Measurements from ENCODE around the gene BABAM1. TPM values are rescaled to one million over a fixed set of nuclear protein-coding genes. Genes with fewer than 3 reads are reported as not detected.
A peak's percentile ranks its signal among the peaks of the same experiment; 100 is the strongest.

The BABAM1 gene
- polyA plus RNA-seq, 3 donors, result 76.9 to 106 (median 90.3) TPM

DNA sequence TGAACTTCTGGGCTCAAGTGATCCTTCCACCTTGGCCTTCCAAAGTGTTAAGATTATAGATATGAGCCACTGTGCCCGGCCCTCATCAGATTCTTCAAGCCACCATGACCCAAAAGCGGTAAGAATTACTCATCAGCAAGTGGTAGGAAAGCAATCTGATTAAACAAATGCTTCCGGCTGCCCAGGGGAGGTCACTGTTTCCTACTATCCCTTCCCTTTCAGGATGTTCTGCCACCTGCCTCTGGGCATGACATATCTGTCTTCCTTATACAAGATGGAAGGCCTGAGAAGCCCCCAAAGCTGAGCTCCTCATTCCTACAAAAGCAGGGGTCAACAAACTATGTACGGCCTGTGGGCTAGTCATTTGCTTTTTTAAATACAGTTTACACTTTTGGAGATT, 29.0 kb downstream of the BABAM1 start:
- Histone ChIP-seq H4K20me1 (ENCODE audit: insufficient read depth, low read length) (peaks cover 2% of the 10 kb centered on the region), H3K9ac (ENCODE audit: insufficient read depth, low read length, poor library complexity, severe bottlenecking) (no peak overlapping the region), H3K4me2 (replicated peaks; ENCODE audit: extremely low read depth, low read length, poor library complexity, severe bottlenecking) (no peak overlapping the region), H3K4me1 (ENCODE audit: control insufficient read depth in 1 of 2, insufficient read depth in 2 of 2, low read length in 2 of 2) (peaks cover 8 to 10% of the 10 kb centered on the region in 2 donors), H3K27ac (ENCODE audit: low read depth in 1 of 2, low read length in 2 of 2) (no peak overlapping the region), H3K79me2 (ENCODE audit: insufficient read depth, low read length) (peaks cover 20% of the 10 kb centered on the region), H2AFZ (ENCODE audit: insufficient read depth, low read depth, low read length, poor library complexity, severe bottlenecking) (no peak overlapping the region), H3K27me3 (ENCODE audit: control insufficient read depth in 2 of 2, insufficient read depth in 2 of 2, low read length in 2 of 2) (no peaks in the 10 kb centered on the region), H3K4me3 (replicated peaks in 1 of 3; ENCODE audit: low read depth in 2 of 3, low read length in 3 of 3) (no peak overlapping the region), H3K9me3 (replicated peaks in 1 of 2; ENCODE audit: control insufficient read depth in 1 of 2, insufficient read depth in 1 of 2, low read length in 2 of 2) (peaks cover 6 to 12% of the 10 kb centered on the region in 2 donors), H3K36me3 (replicated peaks in 1 of 2; ENCODE audit: control insufficient read depth in 1 of 2, insufficient read depth in 2 of 2, low read length in 2 of 2) (peaks cover 12 to 27% of the 10 kb centered on the region in 2 donors)
- Mint-ChIP-seq H3K4me3 (no peak overlapping the region), H3K27ac (peak overlapping the region in 1 of 7 donors; percentile 41), H3K36me3 (peaks cover 15 to 45% of the 10 kb centered on the region in 2 donors), H3K9me3 (peaks cover 4 to 14% (median 12%) of the 10 kb centered on the region in 7 donors), H3K4me1 (peaks cover 9% of the 10 kb centered on the region), H3K27me3 (ENCODE audit: low read depth in 3 of 3) (no peaks in the 10 kb centered on the region)
- no peak for DNase-seq
- intact Hi-C loops (cut with micrococcal nuclease), result loop anchor here in 1 of 2 donors (10.0 kb wide), 1 partner anchor 89 kb away; no protein-coding TSS in a partner anchor
- TF ChIP-seq CTCF (IDR thresholded peaks at IDR 0.05), result no peak
- 80% methylated on average over 2 of the region's 4 CpGs for WGBS (ENCODE audit: insufficient coverage)

DNA sequence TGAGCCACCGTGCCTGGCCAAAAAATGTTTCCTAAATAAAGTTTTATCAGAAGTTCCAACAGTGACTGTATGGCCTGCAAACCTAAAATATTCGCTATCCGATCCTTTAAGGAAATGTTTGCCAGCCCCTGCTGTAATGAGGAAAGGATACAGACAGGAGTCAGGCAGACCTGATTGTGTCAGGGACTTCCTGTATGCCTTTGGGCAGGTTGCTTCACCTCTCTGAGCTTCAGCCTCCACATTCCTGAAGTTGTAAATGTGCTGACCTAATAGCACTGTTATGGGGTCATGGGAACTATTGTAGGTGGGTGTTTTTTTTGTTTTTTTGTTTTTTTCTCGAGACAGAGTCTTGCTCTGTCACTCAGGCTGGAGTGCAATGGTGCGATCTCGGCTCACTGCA, 29.7 kb downstream of the BABAM1 start:
- peaks cover 14 to 27% of the 10 kb centered on the region in 2 donors for H3K36me3 ChIP-seq (replicated peaks in 1 of 2; ENCODE audit: control insufficient read depth in 1 of 2, insufficient read depth in 2 of 2, low read length in 2 of 2)
- peaks cover 9% of the 10 kb centered on the region for H3K4me1 Mint-ChIP-seq
- no peak overlapping the region for H3K4me3 Mint-ChIP-seq
- H3K4me2 ChIP-seq (replicated peaks; ENCODE audit: extremely low read depth, low read length, poor library complexity, severe bottlenecking), result no peak overlapping the region
- H3K27ac ChIP-seq (ENCODE audit: low read depth in 1 of 2, low read length in 2 of 2), result no peak overlapping the region
- H3K36me3 Mint-ChIP-seq, result peaks cover 18 to 46% of the 10 kb centered on the region in 2 donors
- 100% methylated on average over 1 of the region's 6 CpGs for WGBS (ENCODE audit: insufficient coverage)
- no peaks in the 10 kb centered on the region for H3K27me3 ChIP-seq (ENCODE audit: control insufficient read depth in 2 of 2, insufficient read depth in 2 of 2, low read length in 2 of 2)
- H4K20me1 ChIP-seq (ENCODE audit: insufficient read depth, low read length), result peaks cover 8% of the 10 kb centered on the region
- no peak overlapping the region for H2AFZ ChIP-seq (ENCODE audit: insufficient read depth, low read depth, low read length, poor library complexity, severe bottlenecking)
- H3K4me3 ChIP-seq (replicated peaks in 1 of 3; ENCODE audit: low read depth in 2 of 3, low read length in 3 of 3), result no peak overlapping the region
- no peak for TF ChIP-seq CTCF (IDR thresholded peaks at IDR 0.05)
- H3K79me2 ChIP-seq (ENCODE audit: insufficient read depth, low read length), result peaks cover 27% of the 10 kb centered on the region
- H3K9ac ChIP-seq (ENCODE audit: insufficient read depth, low read length, poor library complexity, severe bottlenecking), result no peak overlapping the region
- peak overlapping the region in 1 of 7 donors; percentile 7 for H3K27ac Mint-ChIP-seq
- intact Hi-C loops (cut with micrococcal nuclease), result loop anchor here in 1 of 2 donors (10.0 kb wide), 1 partner anchor 88 kb away; no protein-coding TSS in a partner anchor
- no peak for DNase-seq
- peaks cover 9% of the 10 kb centered on the region in 2 donors for H3K4me1 ChIP-seq (ENCODE audit: control insufficient read depth in 1 of 2, insufficient read depth in 2 of 2, low read length in 2 of 2)
- H3K27me3 Mint-ChIP-seq (ENCODE audit: low read depth in 3 of 3), result no peaks in the 10 kb centered on the region
- H3K9me3 Mint-ChIP-seq, result peaks cover 4 to 14% (median 12%) of the 10 kb centered on the region in 7 donors
- peaks cover 6 to 12% of the 10 kb centered on the region in 2 donors for H3K9me3 ChIP-seq (replicated peaks in 1 of 2; ENCODE audit: control insufficient read depth in 1 of 2, insufficient read depth in 1 of 2, low read length in 2 of 2)
